Peyer's patch (tissue), 4 donors: Measurements from ENCODE around the gene KMT2D.

Source experiments
- CTCF ChIP-seq, 6 experiments: fragments of 450-650 bp in 4 of 6; fragments of 200-600 bp in 2 of 6; sonication (generic) in 1 of 6; IDR thresholded peaks; one replicate each; pipeline ENCODE4 v1.5.1; 2017 to 2019; ENCODE audit warnings: antibody characterized with exemption in 6 of 6, mild to moderate bottlenecking in 3 of 6, moderate library complexity in 1 of 6
- POLR2A ChIP-seq, 2 donors: fragments of 450-650 bp; IDR thresholded peaks; one replicate each; pipeline ENCODE4 v1.5.1; 2017; ENCODE audit warnings: antibody characterized with exemption in 2 of 2, mild to moderate bottlenecking in 2 of 2, moderate library complexity in 2 of 2

- TF ChIP-seq CTCF (IDR thresholded peaks at IDR 0.05) (no peak), POLR2A (IDR thresholded peaks at IDR 0.05) (no peak)
Measured at GRCh38 chr12:49094975-49095365, 34.4 kb upstream of the KMT2D start.
